ENCODE results near the gene RPGR.

RPGR gene

DNA sequence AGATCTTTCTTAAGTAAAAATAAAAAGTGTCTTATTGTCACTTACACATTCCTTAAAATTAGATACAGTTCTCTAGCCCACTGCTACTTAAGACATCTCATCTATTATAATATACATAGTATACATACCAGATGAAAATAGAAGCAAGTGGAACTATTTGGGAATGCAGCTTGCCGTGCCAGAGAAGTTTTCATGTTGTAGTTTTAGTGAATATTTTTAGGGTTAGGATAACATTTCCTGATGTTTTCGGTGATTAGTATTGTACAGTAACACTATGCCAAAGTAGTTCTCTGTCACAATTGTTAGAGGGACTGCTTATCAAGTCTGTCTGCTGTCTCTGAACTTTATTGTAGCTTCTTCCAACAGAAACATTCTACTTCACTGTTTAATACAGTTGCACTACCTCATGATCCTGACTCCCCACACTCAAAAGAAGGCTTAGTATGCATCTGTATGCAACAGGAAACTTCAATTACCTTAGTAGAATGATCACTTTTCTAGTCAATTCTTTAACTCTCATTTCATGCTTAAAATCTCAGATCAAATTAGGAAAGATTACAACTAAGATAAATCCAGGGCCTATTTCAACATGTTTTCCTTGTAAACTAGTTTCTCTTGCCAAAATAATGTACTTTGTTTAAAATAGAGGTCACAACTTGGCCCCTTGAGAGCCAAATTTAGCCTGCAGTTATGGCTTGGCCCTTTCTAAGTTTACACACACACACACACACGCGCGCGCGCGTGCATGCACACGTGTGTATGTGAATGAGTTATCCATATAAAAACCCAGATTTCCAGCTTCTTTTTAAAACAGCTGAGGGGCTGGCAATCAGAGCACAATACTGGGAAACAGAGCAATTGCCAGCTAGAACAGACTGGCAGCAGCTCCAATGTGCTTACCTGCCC is 64.3 kb downstream of the RPGR start:
- DNase-seq (ENCODE audit: low read depth), result no peak

DNA sequence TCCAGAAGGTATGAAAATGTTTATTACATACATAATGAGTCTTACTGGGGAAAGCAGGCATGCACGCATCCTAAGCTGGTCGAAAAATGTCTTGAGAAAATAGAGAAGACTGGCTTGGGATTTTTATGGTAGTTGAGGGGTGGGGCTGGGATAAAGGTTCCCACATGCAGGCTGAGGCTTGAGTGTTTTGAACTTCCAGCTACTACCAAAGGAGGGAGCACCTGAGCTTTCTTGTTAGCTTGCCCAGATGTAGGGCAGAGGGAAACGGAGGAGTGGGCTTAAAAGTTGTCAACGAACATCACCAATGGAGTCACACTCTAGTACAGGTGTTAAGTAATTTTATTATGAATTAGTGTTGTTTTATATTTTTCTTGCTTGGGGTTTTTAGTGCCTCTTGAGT is 67.1 kb downstream of the RPGR start:
- peak; percentile 50 for DNase-seq (ENCODE audit: low read depth)

GRCh38 chrX:38256019-38256418 is 71.3 kb downstream of the RPGR start:
- no peak for DNase-seq (ENCODE audit: low read depth)

DNA sequence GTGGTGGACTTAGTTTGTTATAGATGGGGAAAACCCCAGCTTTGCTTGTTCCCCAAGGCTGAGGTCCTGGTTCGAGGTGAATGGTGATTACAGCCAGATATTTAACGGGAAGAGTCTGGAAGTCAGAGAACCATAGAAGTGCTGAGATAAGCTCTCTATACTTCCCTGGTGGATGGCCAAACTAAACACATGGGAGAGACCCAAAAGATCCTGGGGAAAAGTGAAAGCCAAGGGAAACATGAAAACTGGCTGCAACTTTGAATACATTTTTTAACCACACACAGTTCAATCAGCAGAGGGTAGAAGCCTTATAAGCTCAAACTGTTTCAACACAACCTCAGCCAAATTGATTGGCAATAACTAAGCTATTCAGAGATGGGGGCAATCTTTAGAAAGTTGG is 77.3 kb downstream of the RPGR start:
- no peak for DNase-seq (ENCODE audit: low read depth)

- DNase-seq (ENCODE audit: low read depth), result no peak
These were observed 80.3 kb downstream of the RPGR start for GRCh38 chrX:38247051-38247450.

DNA sequence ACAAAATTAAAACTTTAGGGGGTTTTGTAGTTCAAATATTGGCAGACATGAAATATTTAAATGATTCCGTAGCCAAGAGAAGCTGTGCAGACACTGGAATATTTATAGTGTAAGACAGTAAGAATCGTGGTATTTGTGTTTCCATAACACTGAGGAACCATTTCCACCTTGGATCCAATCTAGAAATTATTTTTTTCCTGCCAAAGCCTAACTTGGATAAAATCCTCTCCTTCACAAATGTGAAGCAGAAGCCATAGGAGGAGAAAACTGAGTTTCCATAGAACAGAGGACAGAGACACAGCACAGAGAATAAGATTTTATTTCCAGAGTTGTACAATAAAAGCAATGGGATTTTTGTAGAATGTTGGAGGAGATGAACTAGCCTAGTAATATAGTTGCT is 86.8 kb downstream of the RPGR start:
- DNase-seq (ENCODE audit: low read depth), result no peak

DNA sequence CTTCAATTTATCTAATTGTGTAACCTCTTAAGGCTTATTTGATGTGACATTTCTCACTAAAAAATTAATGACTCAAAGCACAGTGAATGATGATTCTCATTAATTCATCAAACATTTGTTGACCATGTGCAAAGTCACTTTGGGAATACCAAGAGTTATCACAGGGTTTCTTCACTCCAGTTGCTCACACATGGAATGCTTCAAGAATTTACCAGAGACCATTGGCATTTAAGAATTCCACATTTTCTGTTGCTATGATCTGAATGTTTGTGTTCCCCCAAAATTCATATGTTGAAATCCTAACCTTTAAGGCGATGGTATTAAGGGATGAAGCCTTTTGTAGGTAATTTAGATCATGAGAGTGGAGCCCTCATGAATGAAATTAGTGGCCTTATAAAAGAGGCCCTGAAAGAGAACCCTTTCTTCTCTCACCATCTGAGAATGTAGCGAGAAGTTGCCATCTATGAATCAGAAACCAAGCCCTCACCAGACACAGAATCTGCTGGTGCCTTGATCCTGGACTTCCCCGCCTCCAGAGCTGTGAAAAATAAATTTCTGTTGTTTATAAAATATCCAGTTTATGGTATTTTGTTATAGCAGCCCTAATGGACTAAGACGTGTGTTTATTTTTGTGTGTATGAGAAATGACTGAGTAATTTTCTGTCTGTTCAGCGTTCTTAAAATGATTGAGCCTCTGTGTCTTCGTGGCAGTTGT is 90.3 kb downstream of the RPGR start:
- DNase-seq (ENCODE audit: low read depth), result no peak

DNA sequence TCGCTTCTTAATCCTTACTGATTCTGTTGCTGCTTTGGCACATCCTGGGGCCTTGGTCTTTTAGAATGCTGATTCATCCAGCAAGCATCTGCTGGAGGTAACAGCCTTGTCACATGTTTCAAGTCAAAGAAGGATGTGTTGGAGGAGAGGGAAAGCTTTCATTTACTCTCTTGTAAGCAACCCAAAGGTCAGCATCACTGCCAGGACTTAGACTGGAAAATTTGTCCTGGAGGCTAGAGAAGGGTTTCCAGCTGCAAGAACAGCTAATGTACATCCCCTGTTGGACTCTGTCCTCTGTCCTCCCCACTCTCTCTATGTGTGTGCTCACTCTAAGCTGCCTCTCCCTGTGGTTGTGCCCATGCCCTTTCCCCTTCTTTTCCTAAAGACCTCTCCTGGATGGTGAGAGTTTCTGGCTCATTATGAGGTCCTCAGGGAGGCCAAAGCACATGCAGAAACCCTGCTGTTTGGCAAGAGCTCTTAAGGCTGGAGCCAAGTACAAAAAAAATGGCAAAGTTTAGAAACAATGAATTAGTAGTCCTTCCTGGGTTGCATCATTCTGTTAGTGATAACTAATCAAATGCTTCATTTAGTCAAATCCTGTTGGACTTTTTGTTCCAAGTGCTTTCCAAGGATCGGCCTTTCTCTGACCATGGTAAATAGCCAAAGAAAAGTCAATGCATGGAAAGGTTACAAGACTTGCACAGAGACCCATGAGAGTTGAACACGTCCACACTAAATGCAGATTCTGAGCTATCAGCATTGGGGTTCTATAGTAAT is 93.2 kb downstream of the RPGR start:
- peak; percentile 76 for DNase-seq (ENCODE audit: low read depth)

DNA sequence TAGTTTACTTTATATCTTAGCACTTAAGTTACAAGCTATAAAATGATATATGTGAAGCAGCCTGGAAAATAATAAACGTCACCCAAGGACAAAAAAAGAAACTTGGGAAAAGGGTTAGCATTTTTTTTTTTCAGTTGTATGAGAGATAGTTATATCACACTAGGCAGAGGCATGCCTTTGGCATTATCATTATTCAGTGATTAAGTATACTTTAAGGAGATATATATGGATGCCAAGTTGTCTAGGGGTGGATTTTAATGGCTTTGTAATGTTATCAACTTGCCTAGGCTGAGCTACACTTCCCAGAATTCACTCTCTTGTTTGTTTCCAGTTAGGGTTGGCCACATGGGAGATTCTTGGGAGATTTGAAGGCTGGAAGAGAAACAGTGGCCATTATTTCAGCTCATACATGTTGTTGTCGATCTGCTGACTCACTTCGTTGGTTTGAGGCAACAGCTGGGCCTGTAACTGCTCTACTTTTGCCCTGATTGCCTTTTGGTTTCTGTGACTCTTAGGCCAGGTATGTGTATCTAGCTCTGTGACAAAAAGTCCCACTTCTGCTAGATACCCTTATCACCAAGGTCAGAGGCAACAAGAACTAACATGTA is 95.1 kb downstream of the RPGR start:
- peak; percentile 28 for DNase-seq (ENCODE audit: low read depth)

GRCh38 chrX:38225093-38225492 is 102.2 kb downstream of the RPGR start:
- peak; percentile 49 for DNase-seq (ENCODE audit: low read depth)

DNA sequence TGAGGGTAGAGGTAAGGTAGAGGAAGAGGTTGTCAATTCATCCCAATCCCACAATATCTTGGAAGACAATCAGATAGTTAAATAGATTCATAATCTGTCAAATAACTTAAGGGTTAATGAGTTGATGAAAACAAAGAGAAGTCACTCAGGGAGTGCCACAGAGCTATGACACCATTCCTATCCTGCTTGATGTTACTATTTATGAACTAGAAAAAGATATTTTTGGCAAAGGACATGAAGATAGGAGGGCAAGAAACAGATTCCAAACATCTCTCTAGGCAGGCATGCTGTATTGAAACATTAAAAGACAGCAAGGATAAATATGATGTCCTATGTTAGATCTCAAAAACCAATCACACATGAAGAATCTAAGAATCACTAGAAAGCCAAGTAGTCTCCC is 103.1 kb downstream of the RPGR start:
- DNase-seq (ENCODE audit: low read depth), result no peak

GRCh38 chrX:38221391-38221929 is 105.8 kb downstream of the RPGR start:
- no peak for DNase-seq (ENCODE audit: low read depth)

GRCh38 chrX:38220415-38221390 is 106.6 kb downstream of the RPGR start, which contains the start of gene SRPX:
TSS of gene SRPX (minus strand) at chrX:38220871. CDS start at chrX:38220792, 79 bp downstream.
- DNase-seq (ENCODE audit: low read depth), result peak; percentile 53

GRCh38 chrX:38220024-38220414 is 107.3 kb downstream of the RPGR start:
- peak; percentile 80 for DNase-seq (ENCODE audit: low read depth)
